Astrocyte of the spinal cord (primary cell): ENCODE measurements around the gene ARL8B.

Source experiments
- DNase-seq: peaks from one replicate; pipeline ENCODE4 v3.0.0; 2011; ENCODE audit warnings: low read depth, low spot score
- H3K4me3 ChIP-seq: 2 replicates; pipeline ENCODE4 v1.5.1; 2011; ENCODE audit warnings: low read depth, mild to moderate bottlenecking, low read length, moderate library complexity
- in situ Hi-C: cut with HindIII; loops from 2 replicates; pipeline ENCODE4 v1.10.0; 2017; ENCODE audit warnings: low sequenced_read_pairs
- TF ChIP-seq, protein P1 (sequence below): IDR thresholded peaks from 2 replicates; pipeline ENCODE4 v1.5.1; 2012; ENCODE audit warnings: low read depth, mild to moderate bottlenecking, low read length, inconsistent platforms

ARL8B gene

DNA sequence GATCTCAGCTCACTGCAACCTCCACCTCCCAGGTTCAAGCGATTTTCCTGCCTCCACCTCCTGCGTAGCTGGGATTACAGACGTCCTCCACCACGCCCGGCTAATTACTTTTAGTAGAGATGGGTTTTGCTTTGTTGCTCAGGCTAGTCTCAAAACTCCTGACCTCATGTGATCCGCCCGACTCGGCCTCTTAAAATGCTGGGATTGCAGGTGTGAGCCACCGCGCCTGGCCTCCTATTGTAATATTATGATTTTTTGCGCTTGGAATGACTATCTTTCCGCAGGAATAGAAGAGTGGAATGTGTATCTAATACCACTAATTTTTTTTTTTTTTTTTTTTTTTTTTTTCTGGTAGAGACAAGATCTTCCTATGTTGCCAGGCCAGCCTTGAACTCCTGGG, 1.8 kb downstream of the ARL8B start:
- no peak overlapping the region for H3K4me3 ChIP-seq
- no peak for DNase-seq
- in situ Hi-C loops = no loop called here
- TF ChIP-seq, protein P1, sequence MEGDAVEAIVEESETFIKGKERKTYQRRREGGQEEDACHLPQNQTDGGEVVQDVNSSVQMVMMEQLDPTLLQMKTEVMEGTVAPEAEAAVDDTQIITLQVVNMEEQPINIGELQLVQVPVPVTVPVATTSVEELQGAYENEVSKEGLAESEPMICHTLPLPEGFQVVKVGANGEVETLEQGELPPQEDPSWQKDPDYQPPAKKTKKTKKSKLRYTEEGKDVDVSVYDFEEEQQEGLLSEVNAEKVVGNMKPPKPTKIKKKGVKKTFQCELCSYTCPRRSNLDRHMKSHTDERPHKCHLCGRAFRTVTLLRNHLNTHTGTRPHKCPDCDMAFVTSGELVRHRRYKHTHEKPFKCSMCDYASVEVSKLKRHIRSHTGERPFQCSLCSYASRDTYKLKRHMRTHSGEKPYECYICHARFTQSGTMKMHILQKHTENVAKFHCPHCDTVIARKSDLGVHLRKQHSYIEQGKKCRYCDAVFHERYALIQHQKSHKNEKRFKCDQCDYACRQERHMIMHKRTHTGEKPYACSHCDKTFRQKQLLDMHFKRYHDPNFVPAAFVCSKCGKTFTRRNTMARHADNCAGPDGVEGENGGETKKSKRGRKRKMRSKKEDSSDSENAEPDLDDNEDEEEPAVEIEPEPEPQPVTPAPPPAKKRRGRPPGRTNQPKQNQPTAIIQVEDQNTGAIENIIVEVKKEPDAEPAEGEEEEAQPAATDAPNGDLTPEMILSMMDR = no peak

GRCh38 chr3:5126586-5126985, 4.5 kb downstream of the ARL8B start:
- TF ChIP-seq, protein P1 = no peak
- no peak overlapping the region for H3K4me3 ChIP-seq
- in situ Hi-C loops = no loop called here
- no peak for DNase-seq

DNA sequence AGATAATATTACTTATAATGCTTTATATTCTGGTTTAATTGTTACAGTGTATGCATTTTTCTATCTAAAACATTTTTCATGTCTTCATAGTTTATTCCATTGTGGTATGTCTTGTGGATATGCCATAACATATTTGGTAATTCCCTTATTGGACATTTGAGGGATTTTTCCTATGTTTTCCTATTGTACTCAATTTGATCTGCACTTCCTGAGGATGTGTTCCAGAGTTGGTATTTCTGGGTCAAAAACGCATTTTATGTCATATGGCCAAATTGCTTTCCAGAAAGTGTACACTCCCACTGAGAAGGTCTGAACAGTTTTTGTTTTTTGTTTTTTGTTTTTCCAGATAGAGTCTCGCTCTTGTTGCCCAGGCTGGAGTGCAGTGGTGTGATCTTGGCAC, 6.8 kb downstream of the ARL8B start:
- no peak for DNase-seq
- in situ Hi-C loops = no loop called here
- no peak overlapping the region for H3K4me3 ChIP-seq
- TF ChIP-seq, protein P1 = no peak

GRCh38 chr3:5133239-5134018, 11.3 kb downstream of the ARL8B start:
- H3K4me3 ChIP-seq = no peak overlapping the region
- in situ Hi-C loops = no loop called here
- TF ChIP-seq, protein P1 = no peak
- DNase-seq = no peak

DNA sequence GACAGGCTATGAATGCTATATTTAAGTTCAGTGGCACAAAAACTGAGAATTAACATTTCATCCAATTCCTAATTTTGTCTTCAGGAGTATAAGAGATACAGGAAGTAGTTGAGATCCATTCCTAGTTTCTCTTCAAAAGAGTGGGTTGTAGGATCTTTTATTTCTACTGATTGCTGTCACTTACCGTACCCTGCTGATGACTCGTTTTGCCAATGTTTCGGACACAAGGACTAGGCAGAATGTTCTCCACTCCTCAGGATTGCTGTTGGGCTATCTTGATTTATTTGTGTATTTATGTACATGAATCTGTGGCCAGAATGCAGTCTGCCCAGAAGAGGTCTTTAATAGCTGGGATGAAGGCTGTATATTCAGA, 11.9 kb downstream of the ARL8B start:
- no peak overlapping the region for H3K4me3 ChIP-seq
- TF ChIP-seq, protein P1 = no peak
- DNase-seq = no peak
- in situ Hi-C loops = no loop called here

- TF ChIP-seq, protein P1 = no peak
- in situ Hi-C loops = no loop called here
- H3K4me3 ChIP-seq = no peak overlapping the region
- DNase-seq = no peak
These were observed 12.4 kb downstream of the ARL8B start for GRCh38 chr3:5134499-5134898.
